GM21576 (cell line): ENCODE data around the gene POU2F1.

Experiments used
- ATAC-seq: cut with Tn5 transposase; IDR thresholded peaks from one replicate; pipeline ENCODE4 v1.9.1; 2021; ENCODE audit warnings: mild to moderate bottlenecking, moderate library complexity; ENCODE audit not compliant: unreplicated experiment

Gene POU2F1

GRCh38 chr1:167413328-167413727 lies 192.6 kb downstream of the POU2F1 start:
- ATAC-seq = no peak

GRCh38 chr1:167416506-167416905 lies 195.8 kb downstream of the POU2F1 start:
- no peak for ATAC-seq

- no peak for ATAC-seq
Measured at GRCh38 chr1:167418391-167418790, 197.7 kb downstream of the POU2F1 start.

- ATAC-seq = no peak
Measured at GRCh38 chr1:167419245-167419644, 198.6 kb downstream of the POU2F1 start.

- ATAC-seq = no peak
Measured at GRCh38 chr1:167420510-167420909, 199.8 kb downstream of the POU2F1 start.

- ATAC-seq = no peak
Measured at GRCh38 chr1:167423684-167424619, 203.3 kb downstream of the POU2F1 start.

- no peak for ATAC-seq
Measured at GRCh38 chr1:167425482-167425881, 204.8 kb downstream of the POU2F1 start.

GRCh38 chr1:167426716-167427115 lies 206.0 kb downstream of the POU2F1 start:
- ATAC-seq = no peak

- ATAC-seq = no peak
Measured at GRCh38 chr1:167427848-167428247, 207.2 kb downstream of the POU2F1 start.

GRCh38 chr1:167428395-167428794 lies 207.7 kb downstream of the POU2F1 start:
- ATAC-seq = no peak

GRCh38 chr1:167429612-167430011 lies 208.9 kb downstream of the POU2F1 start:
- ATAC-seq = peak; percentile 48

GRCh38 chr1:167430134-167430848 lies 209.6 kb downstream of the POU2F1 start:
- peak; percentile 45 for ATAC-seq

- ATAC-seq = no peak
Measured at GRCh38 chr1:167430849-167431242, 210.2 kb downstream of the POU2F1 start.

GRCh38 chr1:167431261-167431908 lies 210.7 kb downstream of the POU2F1 start:
- no peak for ATAC-seq

- no peak for ATAC-seq
Measured at GRCh38 chr1:167431909-167432650, 211.4 kb downstream of the POU2F1 start.

- no peak for ATAC-seq
Measured at GRCh38 chr1:167432780-167433179, 212.1 kb downstream of the POU2F1 start.

- no peak for ATAC-seq
Measured at GRCh38 chr1:167433884-167434283, 213.2 kb downstream of the POU2F1 start.

GRCh38 chr1:167434306-167434705 lies 213.6 kb downstream of the POU2F1 start:
- no peak for ATAC-seq

GRCh38 chr1:167435484-167435883 lies 214.8 kb downstream of the POU2F1 start:
- no peak for ATAC-seq

GRCh38 chr1:167438171-167439138 lies 217.8 kb downstream of the POU2F1 start:
- no peak for ATAC-seq
